Suppressor macrophage treated with lipopolysaccharide for 1 hour (primary cell): ENCODE data around the gene CPPED1.
A peak's percentile ranks its signal among the peaks of the same experiment; 100 is the strongest.
"Not testable (repeated sequence)": the region's sequence is repeated elsewhere in the genome, so short reads cannot be mapped to it uniquely, and the experiment has no call there.

Experiments used
- DNase-seq, 3 donors: peaks; one replicate each; pipeline ENCODE4 v3.0.0-alpha.2; 2020 to 2022

Gene CPPED1

GRCh38 chr16:12766208-12766607 lies 37.5 kb downstream of the CPPED1 start:
- DNase-seq, result not testable (repeated sequence)

GRCh38 chr16:12764813-12765488 lies 38.7 kb downstream of the CPPED1 start:
- no peak for DNase-seq

- no peak for DNase-seq
These were observed 40.2 kb downstream of the CPPED1 start for GRCh38 chr16:12763517-12763916.

GRCh38 chr16:12760819-12761611 lies 42.7 kb downstream of the CPPED1 start:
- no peak for DNase-seq

- peak in 1 of 3 donors; percentile 11 for DNase-seq
These were observed 44.8 kb downstream of the CPPED1 start for GRCh38 chr16:12758670-12759558.

GRCh38 chr16:12758031-12758669 lies 45.5 kb downstream of the CPPED1 start:
- DNase-seq, result peak; percentile 58 to 75 (median 67)

- DNase-seq, result no peak
These were observed 46.1 kb downstream of the CPPED1 start for GRCh38 chr16:12757546-12757945.

- no peak for DNase-seq
These were observed 48.7 kb downstream of the CPPED1 start for GRCh38 chr16:12754824-12755543.

GRCh38 chr16:12753203-12754023 lies 50.3 kb downstream of the CPPED1 start:
- DNase-seq, result no peak

- no peak for DNase-seq
These were observed 51.5 kb downstream of the CPPED1 start for GRCh38 chr16:12752159-12752558.

- no peak for DNase-seq
These were observed 53.2 kb downstream of the CPPED1 start for GRCh38 chr16:12750554-12750918.

- no peak for DNase-seq
These were observed 54.6 kb downstream of the CPPED1 start for GRCh38 chr16:12749076-12749475.

GRCh38 chr16:12747827-12748226 lies 55.9 kb downstream of the CPPED1 start:
- no peak for DNase-seq

GRCh38 chr16:12747261-12747660 lies 56.4 kb downstream of the CPPED1 start:
- DNase-seq, result no peak

- DNase-seq, result no peak
These were observed 58.8 kb downstream of the CPPED1 start for GRCh38 chr16:12744860-12745259.

GRCh38 chr16:12742741-12743140 lies 60.9 kb downstream of the CPPED1 start:
- DNase-seq, result peak; percentile 49 to 64 (median 51)

- no peak for DNase-seq
These were observed 62.6 kb downstream of the CPPED1 start for GRCh38 chr16:12740986-12741610.

- DNase-seq, result no peak
These were observed 63.9 kb downstream of the CPPED1 start for GRCh38 chr16:12739738-12740137.

GRCh38 chr16:12737563-12737962 lies 66.1 kb downstream of the CPPED1 start:
- DNase-seq, result no peak

GRCh38 chr16:12735805-12736204 lies 67.9 kb downstream of the CPPED1 start:
- no peak for DNase-seq

GRCh38 chr16:12732600-12732999 lies 71.1 kb downstream of the CPPED1 start:
- no peak for DNase-seq
